ENCODE measurements around the gene PPDPF.

DNA sequence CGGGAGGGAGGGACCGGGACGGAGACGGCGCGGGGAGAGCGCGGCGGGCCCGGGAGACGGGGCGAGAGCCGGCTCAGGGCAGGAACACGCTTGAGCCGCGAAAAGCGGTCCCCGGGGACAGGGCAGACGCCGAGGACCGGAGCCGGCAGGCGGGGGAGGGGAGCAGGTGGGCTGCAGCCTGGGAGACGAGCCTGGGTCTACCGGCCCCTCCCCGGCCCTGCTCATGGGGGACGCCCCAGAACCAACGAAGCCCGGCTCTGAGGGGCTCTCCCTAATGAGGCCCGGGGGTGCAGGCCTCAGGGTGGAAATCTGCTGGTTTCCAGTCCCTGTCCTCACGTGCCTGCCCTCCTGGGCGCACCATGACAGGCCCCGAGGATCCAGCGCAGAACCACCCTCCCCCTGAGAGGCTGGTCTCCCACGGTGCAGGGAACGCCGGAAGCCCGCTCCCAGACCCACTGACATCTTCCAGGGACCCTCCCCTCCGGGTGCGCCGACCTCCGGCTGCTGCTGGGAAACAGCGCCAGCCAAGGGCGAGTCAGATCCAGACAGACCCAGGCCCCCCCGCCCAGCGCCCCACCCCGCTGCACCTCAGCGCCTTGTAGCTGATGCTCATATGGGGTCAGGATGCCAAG, 21.1 kb upstream of the PPDPF start:
- no peak for TF ChIP-seq HDAC6 (IDR thresholded peaks at IDR 0.05; ENCODE audit: low read depth, low read length)
- TF ChIP-seq EZH2 (IDR thresholded peaks at IDR 0.05; ENCODE audit: low read depth, low read length, severe bottlenecking), result no peak
- TF ChIP-seq, protein P1, sequence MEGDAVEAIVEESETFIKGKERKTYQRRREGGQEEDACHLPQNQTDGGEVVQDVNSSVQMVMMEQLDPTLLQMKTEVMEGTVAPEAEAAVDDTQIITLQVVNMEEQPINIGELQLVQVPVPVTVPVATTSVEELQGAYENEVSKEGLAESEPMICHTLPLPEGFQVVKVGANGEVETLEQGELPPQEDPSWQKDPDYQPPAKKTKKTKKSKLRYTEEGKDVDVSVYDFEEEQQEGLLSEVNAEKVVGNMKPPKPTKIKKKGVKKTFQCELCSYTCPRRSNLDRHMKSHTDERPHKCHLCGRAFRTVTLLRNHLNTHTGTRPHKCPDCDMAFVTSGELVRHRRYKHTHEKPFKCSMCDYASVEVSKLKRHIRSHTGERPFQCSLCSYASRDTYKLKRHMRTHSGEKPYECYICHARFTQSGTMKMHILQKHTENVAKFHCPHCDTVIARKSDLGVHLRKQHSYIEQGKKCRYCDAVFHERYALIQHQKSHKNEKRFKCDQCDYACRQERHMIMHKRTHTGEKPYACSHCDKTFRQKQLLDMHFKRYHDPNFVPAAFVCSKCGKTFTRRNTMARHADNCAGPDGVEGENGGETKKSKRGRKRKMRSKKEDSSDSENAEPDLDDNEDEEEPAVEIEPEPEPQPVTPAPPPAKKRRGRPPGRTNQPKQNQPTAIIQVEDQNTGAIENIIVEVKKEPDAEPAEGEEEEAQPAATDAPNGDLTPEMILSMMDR (IDR thresholded peaks at IDR 0.05; ENCODE audit: control extremely low read depth in 1 of 3, insufficient read depth in 1 of 3, low read depth in 1 of 3, low read length in 3 of 3), result no peak
- no peak for TF ChIP-seq RFX5 (IDR thresholded peaks at IDR 0.05; ENCODE audit: borderline replicate concordance, low read depth, low read length)
- TF ChIP-seq BRCA1 (IDR thresholded peaks at IDR 0.05; ENCODE audit: low read depth, low read length), result no peak
- TF ChIP-seq FOSL1 (IDR thresholded peaks at IDR 0.05; ENCODE audit: insufficient read depth, low read depth, low read length), result no peak
- TF ChIP-seq ASH2L (IDR thresholded peaks at IDR 0.05; ENCODE audit: low read length), result no peak
- TF ChIP-seq SUZ12 (IDR thresholded peaks at IDR 0.05; ENCODE audit: low read length), result 0 out of 2 replicates have a peak, but pooled peaks have one; percentile 26
- no peak for TF ChIP-seq CREB1 (IDR thresholded peaks at IDR 0.05)
- no peak for TF ChIP-seq POLR2AphosphoS5 (IDR thresholded peaks at IDR 0.05; ENCODE audit: low read depth, low read length)
- no peak for TF ChIP-seq POLR2A (IDR thresholded peaks at IDR 0.05; ENCODE audit: control extremely low read depth in 1 of 2, low read depth in 2 of 2, low read length in 2 of 2)
- no peak for TF ChIP-seq EGR1 (IDR thresholded peaks at IDR 0.05; ENCODE audit: borderline replicate concordance, low read depth, low read length)
- TF ChIP-seq TAF1 (IDR thresholded peaks at IDR 0.05; ENCODE audit: low read depth, low read length), result no peak

Measured in H1 (cell line).